HG02884 (cell line): ENCODE measurements around the gene VSIG1.

Experiments
- ATAC-seq: cut with Tn5 transposase; IDR thresholded peaks from one replicate; pipeline ENCODE4 v1.9.1; 2021; ENCODE audit warnings: mild to moderate bottlenecking, moderate library complexity; ENCODE audit not compliant: unreplicated experiment

VSIG1 gene

DNA sequence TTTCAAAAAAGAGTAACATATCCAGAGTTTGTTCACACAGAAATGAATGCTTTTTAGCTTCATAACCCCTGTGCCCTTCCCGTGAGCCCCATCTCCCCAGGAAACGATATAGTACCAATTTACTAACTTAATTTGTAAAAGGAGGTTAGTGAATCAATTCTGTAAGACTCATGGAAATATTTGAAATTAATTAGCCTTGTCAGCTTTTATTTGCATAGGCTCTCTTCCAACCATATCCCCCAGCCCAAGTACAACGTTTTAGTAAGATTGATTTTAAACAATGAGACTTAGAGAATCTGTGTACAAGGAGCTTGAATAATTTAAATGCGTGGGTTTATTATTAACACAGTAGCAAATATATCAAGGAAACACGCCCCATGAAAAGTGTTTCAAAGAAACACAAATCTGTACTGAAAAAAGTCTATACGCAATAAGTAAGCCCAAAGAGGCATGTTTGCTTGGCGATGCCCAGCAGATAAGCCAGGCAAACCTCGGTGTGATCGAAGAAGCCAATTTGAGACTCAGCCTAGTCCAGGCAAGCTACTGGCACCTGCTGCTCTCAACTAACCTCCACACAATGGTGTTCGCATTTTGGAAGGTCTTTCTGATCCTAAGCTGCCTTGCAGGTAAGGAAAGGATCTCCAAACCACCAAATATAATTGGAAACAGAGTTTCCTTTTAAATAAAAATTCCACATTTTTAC is at the start of gene VSIG1:
VSIG1 (plus strand) TSS at position 512 of the 703 bp plus-strand sequence; CDS start at position 578, 66 bp downstream.
- no peak for ATAC-seq

DNA sequence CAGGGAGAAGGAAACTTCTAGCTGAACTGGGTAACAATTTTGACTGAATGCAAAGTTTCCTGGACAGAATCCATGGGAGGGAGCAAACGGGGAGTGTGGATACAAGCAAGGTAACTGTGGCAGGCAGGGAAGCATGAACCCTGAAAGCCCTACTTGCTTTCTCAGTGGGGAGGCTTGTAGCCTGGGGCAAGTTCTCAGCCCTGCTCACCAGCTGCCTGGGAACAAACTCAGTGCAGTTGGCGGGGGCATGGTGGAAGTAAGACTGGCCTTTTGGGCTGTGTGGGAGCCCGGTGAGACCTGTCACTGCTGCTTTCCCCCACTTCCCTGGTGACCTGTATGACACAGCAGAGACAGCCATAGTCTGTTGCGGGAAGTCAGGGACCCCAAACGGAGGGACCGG is 48.7 kb upstream of the VSIG1 start:
- no peak for ATAC-seq

DNA sequence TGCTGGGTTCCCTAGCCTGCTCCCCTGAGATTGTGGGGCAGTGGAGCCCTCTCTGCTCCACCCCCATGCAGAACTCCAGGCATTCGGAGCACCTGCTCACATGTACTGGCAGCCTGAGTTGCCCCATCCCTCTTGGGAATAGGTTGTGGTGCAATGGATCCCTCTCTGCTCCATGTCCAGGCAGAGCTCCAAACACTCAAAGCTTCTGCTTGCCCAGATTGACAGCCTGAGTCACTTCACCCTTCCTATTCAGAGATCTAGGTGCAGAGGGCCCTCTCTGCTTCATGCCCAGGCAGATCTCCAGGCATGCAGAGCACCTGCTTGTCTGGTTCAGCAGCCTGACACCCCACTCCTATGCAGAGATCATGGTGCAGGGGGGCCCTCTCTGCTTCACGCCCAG is 44.1 kb upstream of the VSIG1 start:
- no peak for ATAC-seq

DNA sequence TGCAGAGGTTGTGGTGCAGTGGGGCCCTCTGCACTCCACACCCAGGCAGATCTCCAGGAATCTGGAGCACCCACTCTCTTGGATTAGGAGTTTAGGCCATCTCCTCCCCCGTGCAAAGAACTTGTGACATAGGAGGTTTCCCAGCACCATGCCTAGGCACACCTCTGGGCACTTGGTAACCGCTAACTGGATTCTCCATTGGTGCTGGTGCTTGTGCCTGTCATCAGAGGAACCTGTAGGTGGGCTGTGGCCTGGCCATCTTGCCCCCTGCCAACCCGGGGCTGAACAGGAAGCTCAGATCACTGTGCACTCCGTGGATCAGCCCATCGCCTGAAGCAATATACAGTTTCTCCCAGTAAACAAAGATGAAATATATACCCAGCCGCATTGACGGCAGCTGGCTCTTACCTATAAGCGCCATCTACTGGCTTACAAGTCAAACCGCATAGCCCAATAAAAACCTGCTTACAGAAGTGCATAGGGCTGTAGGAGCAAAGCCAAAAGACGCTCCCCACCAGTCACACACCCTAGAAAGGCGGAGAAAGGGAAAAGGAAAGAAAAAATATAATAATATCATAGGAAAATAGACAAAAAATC is 43.5 kb upstream of the VSIG1 start:
- ATAC-seq: no peak

DNA sequence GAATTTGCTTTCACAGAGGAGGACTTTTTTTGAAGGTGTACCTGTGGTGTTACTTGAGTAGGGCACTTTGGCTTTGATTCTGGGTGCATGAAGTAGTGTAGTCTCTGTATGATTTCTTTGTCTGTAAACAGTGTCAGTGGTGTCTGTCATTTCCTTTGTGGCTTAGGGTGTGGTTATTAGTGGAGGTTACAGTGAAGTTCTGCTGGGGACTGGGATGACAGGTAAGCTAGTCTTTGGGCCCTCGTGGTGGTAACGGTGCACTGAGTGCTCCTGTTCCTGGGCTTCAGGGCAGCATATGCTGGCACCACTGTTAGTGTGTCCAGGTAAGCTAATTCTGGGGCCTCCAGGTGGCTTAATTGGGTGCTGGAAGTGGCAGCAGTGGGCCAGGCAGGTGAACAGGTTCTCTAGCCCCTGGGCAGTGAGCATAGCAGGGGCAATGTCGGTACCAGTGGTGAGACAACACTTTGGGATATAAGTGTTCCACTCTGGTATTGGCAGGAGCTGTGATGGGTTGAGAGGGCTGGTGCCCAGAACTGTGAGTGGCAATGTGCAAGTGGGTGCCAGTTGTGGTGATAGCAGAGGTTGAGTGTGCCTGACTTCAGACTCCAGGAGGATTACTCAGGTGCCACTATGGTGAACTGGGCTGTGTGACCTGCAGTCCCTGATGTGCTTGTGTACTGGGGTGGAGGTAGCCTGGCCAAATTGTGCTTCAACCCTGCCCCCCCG is 26.0 kb upstream of the VSIG1 start:
- ATAC-seq: no peak

DNA sequence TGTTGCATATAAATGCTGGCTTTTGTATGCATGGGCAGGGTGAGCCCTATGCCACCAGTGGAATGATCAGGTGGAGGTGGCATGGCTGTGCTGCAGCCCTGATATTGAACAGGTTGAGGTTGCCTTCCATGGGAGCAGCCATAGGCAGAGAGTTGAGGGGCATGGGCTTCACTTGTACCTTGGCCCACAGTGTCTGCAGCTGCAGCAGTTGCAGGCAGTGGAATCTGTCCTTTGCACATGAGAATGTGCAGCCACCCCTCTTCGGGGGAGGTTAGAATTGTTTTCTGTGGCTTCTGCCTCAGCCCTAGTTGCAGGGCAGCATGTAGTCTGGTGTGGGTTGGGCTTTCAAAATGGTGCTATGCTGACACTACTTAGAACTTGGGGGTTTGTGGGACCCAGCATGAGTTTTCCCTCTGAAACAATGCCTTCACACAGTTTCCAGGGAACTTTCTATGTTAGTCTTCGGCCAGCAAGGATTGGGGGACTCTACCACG is 25.4 kb upstream of the VSIG1 start:
- ATAC-seq: no peak

DNA sequence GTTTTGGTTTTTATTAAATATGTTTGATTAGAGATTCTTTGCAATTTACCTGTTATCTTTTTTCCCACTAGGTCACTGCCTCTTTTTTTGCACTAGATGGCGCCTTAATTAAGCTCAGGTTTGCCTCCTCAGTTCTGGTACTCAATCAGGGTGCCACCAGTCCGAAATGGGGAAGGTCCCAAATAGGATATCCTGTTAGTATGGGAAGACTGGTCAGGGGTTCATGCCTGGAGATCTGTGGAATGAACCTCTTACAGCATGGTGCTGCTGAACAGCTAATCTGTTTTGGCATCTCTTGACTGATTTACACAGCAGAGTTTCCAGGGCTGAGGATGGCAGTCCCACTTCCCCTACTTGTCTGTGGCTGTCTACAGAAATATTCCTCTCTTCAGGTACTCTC is 24.2 kb upstream of the VSIG1 start:
- no peak for ATAC-seq

DNA sequence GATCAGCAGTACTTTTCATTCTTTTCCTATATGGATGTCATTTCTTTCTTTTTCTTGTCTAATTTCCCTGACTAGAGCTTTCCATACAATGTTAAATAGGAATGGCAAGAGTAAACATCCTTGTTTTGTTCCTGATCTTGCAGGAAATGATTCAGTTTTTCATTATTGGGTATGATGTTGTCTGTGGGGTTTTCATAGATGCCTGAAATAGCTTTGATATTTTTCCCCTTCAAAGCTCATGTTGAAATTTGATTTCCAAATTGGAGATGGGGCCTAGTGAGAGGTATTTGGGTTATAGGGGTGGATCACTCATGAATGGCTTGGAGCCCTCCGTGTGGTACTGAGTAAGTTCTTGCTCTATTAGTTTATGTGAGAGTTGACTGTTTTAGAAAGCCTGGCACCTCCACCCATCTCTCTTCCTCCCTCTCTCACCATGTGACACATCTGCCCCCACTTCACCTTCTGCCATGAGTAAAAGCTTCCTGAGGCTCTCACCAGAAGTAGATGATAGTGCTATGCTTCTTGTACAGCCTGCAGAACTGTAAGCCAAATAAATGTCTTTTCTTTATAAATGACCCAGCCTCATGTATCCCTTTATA is 22.3 kb upstream of the VSIG1 start:
- ATAC-seq: no peak

DNA sequence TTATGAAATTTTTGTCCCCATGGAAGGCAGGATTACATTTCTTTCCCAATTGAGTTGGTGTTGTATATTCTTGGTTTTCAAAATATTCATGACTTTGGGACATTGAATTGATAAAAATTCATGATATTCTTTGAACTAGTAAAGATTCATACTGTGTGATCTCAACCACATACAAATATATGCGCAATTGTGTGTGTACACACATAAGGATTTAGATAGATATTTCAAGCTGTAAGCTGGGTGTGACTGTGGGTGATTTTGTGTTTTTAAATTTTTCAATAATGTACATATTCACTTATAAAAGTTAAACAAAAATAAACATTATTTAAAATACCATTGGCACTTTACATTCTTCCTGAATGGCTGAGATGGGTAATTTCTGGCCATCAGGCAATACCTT is 19.5 kb upstream of the VSIG1 start:
- no peak for ATAC-seq

DNA sequence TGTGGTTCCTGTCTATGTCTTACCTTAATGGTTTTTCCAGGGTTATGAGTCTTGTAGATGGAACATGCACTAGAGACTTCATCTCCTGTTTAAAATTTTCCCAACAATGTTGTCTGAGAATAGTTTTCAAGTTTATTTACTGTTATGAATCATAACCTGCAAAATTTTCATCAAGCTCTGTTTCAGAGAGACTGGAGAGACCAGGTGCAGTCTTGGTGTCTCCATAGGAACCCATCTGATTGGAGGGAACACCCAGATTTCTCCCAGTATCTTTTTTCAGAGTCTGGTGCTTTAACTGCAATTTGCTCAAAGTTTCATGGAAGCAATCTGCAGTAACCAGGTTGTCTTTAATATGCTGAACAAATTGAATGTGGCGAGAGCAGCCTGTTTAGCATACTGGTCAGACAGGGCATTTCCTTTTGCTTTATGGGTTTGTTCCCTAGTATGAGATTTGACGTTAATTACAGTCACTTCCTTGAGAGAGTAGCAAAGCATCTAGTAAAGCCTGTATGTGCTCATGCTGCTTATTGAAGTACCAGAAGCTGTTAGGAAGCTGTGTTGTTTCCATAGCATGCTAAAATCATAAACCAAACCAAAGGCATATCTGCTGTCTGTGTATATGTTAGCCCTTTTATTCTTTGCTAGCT is 18.8 kb upstream of the VSIG1 start:
- ATAC-seq: no peak

DNA sequence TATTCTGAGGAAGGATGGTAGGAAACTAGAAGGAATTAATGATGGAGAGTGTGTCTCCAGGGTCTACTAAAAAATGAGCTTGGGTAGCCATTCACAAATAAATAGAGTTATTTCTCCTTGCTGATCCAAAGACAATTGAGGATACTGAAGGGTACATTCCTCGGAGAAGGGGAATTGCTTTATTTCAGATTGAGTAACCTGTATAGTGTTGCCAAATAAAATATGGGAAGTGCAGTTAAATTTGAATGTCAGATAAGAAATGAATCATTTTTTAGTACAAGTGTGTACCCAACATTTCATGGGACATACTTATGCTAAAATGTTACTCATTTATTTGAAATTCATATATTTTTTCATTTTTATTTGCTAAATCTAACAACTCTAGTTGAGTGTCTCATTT is 16.0 kb upstream of the VSIG1 start:
- ATAC-seq: no peak

DNA sequence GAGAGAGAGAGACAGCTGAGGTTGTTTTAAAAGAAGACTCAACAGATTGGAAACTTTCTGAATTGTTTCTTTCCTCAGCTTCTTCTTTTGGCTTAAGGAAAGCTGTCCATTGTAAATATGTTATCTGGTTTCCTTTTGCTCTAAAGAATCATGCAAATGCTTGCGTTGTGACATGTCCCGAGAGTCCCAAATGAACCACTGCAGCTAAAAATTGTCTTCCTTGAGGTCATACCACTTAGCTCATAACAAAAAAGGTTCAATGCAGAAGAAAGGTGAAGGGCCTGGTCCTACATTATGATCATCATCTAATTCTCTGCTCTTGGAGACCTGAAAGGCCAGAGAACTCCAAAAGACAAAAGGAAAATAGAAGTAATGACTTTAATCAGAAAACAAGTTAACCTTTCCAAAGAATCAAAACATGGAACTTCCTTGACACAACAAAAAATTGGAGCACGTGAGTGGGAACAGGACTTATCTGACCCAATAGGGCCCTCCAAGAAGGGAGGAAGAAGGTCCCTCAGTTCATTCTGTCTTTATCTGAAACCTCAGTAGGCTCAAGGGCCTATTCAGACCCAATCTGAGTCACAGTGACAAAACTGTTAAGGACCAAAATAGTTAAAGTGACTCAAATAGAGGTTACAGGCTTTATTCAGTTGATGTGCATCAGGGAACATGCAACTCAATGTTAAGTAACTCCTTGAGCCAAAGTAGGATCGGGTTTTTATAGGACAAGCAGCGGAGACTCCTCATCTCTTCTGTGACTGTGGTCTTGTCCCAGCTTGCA is 14.7 kb upstream of the VSIG1 start:
- peak; percentile 87 for ATAC-seq

DNA sequence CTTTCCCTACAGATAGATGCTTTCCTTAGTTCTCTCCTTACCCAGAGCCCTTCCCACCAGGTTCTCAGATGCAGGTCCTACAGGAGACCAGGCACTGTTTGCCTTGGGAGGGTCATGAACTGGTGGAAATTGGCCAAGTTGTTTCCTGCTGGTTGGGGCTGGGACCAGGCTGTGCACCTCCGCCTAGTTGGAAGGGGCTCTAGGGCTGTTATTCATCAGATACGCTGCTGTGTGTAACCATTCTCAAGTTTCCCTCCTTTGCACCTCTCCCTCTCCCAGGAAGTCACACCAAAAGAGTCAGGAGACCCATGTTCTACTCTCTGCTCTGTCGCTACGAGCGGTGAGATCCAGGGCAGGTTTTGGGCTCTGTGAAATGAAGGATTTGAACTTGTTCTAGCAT is 11.9 kb upstream of the VSIG1 start:
- no peak for ATAC-seq

DNA sequence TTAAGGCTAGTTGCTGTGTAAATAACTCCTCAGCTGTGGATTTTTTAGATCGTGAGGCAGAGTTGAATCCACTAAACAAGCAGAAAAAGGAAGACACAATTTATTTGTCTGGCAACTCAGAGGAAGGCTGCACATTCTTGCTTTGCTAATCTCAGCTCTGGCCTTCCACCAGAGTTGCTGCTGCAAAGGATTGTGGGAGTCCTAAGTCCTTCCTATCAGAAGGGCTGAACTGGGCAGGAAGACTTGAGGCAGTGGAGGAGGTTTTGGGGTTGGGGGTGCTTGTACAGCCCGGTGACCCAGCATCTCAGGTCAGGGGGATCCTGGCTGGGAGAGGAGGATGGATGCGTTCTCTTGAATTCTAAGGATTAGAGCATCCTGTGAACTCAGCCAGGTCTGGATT is 11.0 kb upstream of the VSIG1 start:
- no peak for ATAC-seq

DNA sequence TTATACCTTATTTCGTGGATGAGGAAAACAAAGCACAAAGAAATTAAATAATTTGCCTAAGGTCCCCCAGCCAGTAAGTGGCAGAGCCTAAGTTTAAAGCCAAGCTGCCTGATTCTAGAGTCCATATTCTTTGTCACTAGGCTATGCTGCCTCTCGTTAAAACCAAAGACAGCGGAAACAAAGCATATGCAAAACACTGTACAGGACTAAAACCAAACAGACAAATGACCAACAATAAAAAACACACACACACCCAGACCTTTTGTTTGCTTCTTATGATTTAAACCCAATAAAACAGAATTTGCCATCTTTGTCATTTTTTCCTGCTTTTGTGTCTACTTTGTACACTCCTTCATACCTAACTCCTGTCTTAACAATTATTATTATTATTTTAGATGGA is 10.1 kb upstream of the VSIG1 start:
- ATAC-seq: no peak

DNA sequence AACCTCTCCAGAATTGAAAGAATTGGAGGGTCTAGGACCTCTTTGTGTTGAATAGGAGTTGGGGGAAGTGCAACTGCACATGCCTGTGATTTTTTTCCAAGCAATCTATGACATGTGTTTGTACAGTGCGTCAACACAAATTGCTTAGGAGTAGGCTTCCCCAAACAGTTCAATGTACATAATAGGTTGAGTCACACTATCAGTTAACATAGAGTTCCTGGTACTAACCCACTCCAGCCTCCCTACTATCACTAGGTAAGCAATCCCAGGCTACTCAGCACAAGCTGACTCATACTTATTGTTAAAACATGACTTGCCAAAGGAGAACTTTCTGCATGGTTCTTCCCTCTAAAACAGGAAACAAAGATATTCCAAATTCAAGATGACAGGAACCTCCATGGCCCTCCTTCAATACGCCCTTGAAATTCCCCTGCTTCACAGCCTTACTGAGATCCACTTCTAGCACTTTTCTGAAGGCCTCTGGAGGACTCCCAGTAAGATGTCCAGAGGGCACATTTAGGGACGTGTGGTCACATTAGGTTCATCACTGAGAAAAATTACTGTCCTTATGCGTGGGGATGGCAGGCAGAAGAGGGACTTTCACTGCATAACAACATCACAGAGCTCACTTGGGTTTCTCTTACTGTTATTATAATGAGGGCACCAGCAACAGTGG is 8.4 kb upstream of the VSIG1 start:
- ATAC-seq: no peak

DNA sequence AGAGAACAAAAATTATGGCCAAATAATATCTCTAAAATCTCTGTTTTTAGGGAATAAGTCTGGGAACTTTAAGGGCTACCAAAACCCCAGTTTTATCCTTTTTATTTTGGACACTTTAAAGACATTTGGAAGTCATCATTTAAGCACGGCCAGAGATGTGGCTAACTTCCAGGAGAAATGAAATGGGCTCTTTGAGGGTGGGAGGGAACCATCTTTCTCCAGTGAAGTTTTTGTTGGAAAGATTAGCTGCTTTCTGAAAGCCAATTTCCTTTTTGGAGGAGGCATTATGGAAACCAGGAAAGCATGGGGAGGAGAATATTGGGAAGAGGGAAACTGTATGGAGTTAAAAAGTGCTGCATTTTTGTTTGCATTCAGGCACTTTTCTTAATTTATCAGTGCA is 4.8 kb downstream of the VSIG1 start:
- no peak for ATAC-seq

DNA sequence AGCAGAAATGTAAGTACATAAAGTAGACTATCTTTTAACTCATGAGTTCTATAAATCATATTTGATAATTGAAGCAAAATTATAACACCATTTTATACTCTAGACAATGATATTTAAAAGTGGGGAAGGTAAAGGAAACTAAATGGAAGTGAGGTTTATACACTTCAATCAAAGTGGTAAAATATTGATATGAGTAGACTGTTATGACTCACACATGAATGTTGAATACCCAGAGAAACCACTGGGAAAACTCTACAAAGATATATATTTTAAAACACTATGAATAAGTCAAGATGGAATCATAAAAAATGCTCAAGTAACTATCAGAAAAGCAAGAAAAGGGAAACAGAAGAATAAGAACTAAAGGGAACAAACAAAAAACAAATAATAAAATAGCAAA is 8.4 kb downstream of the VSIG1 start:
- ATAC-seq: no peak

DNA sequence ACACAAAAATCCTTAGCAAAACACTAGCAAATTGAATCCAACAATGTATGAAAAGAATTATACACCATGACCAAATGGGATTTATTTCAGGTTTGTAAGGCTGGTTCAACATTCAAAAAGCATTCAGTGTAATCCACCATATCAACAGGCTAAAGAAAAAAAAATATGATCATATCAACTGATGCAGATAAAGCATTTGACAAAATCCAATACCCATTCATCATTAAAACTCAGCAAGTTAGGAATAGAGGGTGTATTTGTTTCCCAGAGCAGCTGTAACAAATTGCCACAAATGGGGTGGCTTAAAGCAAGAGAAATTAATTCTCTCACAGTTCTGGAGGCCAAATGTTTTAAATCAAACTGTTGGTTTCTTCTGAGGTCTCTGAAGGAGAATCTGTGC is 10.7 kb downstream of the VSIG1 start:
- no peak for ATAC-seq

DNA sequence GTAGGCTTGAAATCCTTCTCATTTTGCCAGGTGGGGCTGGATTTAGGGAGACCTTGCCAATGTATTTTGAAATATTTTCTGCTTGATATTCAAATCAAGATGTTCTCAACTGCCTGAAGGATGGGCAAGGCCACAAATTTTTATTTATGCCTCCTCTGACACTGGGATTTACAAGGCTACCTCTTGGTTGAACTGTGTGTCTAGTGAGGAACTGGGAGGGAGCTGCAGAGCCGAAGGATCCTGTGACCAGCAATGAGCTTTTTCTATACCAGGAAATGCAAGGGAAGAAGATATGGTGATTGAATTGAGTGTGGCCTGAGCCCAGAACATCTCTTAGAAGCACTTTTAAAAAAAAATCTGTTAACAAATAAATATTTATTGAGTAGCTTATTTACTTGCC is 14.9 kb downstream of the VSIG1 start:
- no peak for ATAC-seq
